ENCODE measurements around the gene DLEC1. TPM values are rescaled to one million over a fixed set of nuclear protein-coding genes. Genes with fewer than 3 reads are reported as not detected.

The DLEC1 gene
- total RNA-seq, 1 donor from 2014 or later, result 0.54 TPM

- Histone ChIP-seq H3K4me2 (ENCODE audit: low read length) (no peak overlapping the region), H3K79me2 (ENCODE audit: insufficient read depth, low read length) (no peaks in the 10 kb centered on the region), H3K4me3 (ENCODE audit: insufficient read depth, low read depth, low read length) (no peak overlapping the region), H3K36me3 (ENCODE audit: insufficient read depth, low read length) (peaks cover 4% of the 10 kb centered on the region), H3K27me3 (ENCODE audit: insufficient read depth, low read length) (no peaks in the 10 kb centered on the region), H3K9ac (ENCODE audit: low read length) (no peak overlapping the region), H3K27ac (ENCODE audit: low read depth, low read length) (no peak overlapping the region), H2AFZ (ENCODE audit: low read depth, low read length) (no peak overlapping the region), H3K4me1 (ENCODE audit: insufficient read depth, low read length) (no peaks in the 10 kb centered on the region), H3K9me3 (ENCODE audit: insufficient read depth, low read depth, low read length) (no peaks in the 10 kb centered on the region), H4K20me1 (ENCODE audit: insufficient read depth, low read length) (peaks cover 8% of the 10 kb centered on the region)
- TF ChIP-seq CTCF (IDR thresholded peaks at IDR 0.05; ENCODE audit: insufficient read depth, low read depth, low read length) (no peak), EZH2 (IDR thresholded peaks at IDR 0.05; ENCODE audit: insufficient read depth, low read length) (no peak)
- H3K4me1 Mint-ChIP-seq (ENCODE audit: low read depth, unreplicated experiment), result no peaks in the 10 kb centered on the region
- no peak for FAIRE-seq
- H3K27me3 Mint-ChIP-seq (ENCODE audit: low read depth, unreplicated experiment), result no peaks in the 10 kb centered on the region
- no peak overlapping the region for H3K4me3 Mint-ChIP-seq (ENCODE audit: unreplicated experiment)
- H3K9me3 Mint-ChIP-seq (ENCODE audit: unreplicated experiment), result peaks cover 3% of the 10 kb centered on the region
- no peak for DNase-seq (ENCODE audit: low read depth)
- no peak overlapping the region for H3K27ac Mint-ChIP-seq (ENCODE audit: unreplicated experiment)
- peaks cover 29% of the 10 kb centered on the region for H3K36me3 Mint-ChIP-seq (ENCODE audit: low read depth, unreplicated experiment)
Measured at GRCh38 chr3:38016847-38017444, 22.1 kb upstream of the DLEC1 start.

GRCh38 chr3:38017445-38018295 is 21.3 kb upstream of the DLEC1 start:
- DNase-seq (ENCODE audit: low read depth) (no peak), FAIRE-seq (no peak)
- TF ChIP-seq EZH2 (IDR thresholded peaks at IDR 0.05; ENCODE audit: insufficient read depth, low read length), result no peak
- TF ChIP-seq CTCF (IDR thresholded peaks at IDR 0.05; ENCODE audit: insufficient read depth, low read depth, low read length), result no peak
- Histone ChIP-seq H4K20me1 (ENCODE audit: insufficient read depth, low read length) (peaks cover 10% of the 10 kb centered on the region), H3K4me2 (ENCODE audit: low read length) (no peak overlapping the region), H3K9ac (ENCODE audit: low read length) (no peak overlapping the region), H3K27me3 (ENCODE audit: insufficient read depth, low read length) (no peaks in the 10 kb centered on the region), H3K36me3 (ENCODE audit: insufficient read depth, low read length) (peaks cover 4% of the 10 kb centered on the region), H3K79me2 (ENCODE audit: insufficient read depth, low read length) (no peaks in the 10 kb centered on the region), H2AFZ (ENCODE audit: low read depth, low read length) (no peak overlapping the region), H3K4me3 (ENCODE audit: insufficient read depth, low read depth, low read length) (no peak overlapping the region), H3K4me1 (ENCODE audit: insufficient read depth, low read length) (no peaks in the 10 kb centered on the region), H3K27ac (ENCODE audit: low read depth, low read length) (no peak overlapping the region), H3K9me3 (ENCODE audit: insufficient read depth, low read depth, low read length) (no peaks in the 10 kb centered on the region)
- H3K36me3 Mint-ChIP-seq (ENCODE audit: low read depth, unreplicated experiment), result peaks cover 29% of the 10 kb centered on the region
- peaks cover 3% of the 10 kb centered on the region for H3K9me3 Mint-ChIP-seq (ENCODE audit: unreplicated experiment)
- no peaks in the 10 kb centered on the region for H3K27me3 Mint-ChIP-seq (ENCODE audit: low read depth, unreplicated experiment)
- H3K4me3 Mint-ChIP-seq (ENCODE audit: unreplicated experiment), result no peak overlapping the region
- H3K4me1 Mint-ChIP-seq (ENCODE audit: low read depth, unreplicated experiment), result no peaks in the 10 kb centered on the region
- no peak overlapping the region for H3K27ac Mint-ChIP-seq (ENCODE audit: unreplicated experiment)
